SK-N-DZ (cell line): Measurements from ENCODE around the gene CYB5R3. TPM values are rescaled to one million over a fixed set of nuclear protein-coding genes. Genes with fewer than 3 reads are reported as not detected.

ENCODE experiments used
- DNase-seq: peaks from one replicate; pipeline ENCODE4 v3.0.0-alpha.2; 2015; ENCODE audit warnings: low spot score
- polyA plus RNA-seq, 2 experiments: library from polyadenylated mRNA; depleted of rRNA; stranded (reverse); fragments of >200 nt; gene quantifications; 2 replicates each; pipeline ENCODE4 v1.2.3, GENCODE V29; 2014

Gene CYB5R3
- polyA plus RNA-seq (2014; cell fraction: cytosol; rRNA removed), result 55.6 and 62.0 TPM in 2 replicates
- 24.7 and 29.8 TPM in 2 replicates for polyA plus RNA-seq (2014; cell fraction: nucleus; rRNA removed)

DNA sequence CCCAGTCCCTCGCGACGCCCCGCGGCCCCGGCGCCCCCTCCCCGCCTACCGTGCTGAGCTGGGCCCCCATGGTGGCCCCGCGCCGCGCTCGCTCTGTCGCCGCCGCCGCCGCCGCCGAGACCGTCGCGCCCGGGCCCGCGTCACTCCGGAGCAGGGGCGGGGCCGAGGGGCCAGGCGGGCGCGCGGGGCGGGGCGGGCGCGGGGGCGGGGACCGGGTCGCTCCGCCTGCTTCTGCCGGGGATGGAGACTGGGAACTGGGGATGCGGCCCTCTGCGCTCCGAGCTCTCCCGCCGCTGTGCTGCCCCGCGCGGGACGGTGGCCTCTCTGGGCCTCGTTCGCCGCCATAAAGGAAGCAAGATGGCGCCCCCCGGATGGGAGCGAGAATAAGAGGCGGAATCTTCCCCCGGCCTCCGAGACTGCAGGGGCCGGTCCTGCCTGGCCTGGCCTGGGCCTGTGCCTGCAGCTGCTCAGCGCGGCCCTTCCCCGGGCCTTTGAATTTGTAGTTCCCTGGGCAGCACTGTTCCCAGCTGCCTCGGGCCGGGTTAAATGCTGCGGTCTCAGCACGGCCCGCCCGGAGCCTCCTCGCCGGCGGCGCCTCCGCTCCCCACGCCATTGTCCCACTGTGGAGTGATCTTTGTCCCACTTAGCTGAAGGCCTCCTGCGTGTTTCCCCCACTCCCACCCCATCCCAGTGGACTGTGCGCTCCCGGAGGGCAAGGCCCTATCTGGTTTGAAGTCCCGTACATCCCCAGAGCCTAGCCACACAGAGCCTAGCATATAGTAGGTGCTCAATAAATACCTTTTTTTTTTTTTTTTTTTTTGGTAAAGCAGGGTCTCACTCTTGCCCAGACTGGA, at the start of gene CYB5R3:
TSS of gene CYB5R3 (minus strand) at position 147 of the 854 bp plus-strand sequence. CDS start at position 70, 77 bp downstream.
- peak; percentile 84 for DNase-seq

DNA sequence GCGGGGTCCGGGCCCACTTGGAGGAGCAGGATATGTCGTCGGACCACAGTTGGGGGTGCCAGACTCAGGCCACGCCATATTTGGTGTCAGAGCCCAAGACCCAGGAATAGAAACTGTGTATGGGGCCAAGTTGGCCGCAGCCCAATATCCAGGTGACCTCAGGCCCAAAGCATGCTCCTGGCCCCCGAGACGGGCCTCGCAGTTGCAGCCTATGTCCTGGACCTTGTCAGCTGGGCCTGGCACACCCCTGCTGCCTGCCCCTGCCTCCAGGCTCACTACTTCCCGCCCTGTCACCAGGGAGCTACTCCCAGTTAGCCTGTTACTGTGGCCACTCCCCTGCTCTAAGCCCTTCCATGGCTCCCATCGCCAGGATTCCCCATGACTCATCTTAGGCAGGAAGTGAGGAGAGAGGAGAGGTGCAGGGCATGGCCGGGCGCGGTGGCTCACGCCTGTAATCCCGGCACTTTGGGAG, 48.4 kb upstream of the CYB5R3 start:
- no peak for DNase-seq

DNA sequence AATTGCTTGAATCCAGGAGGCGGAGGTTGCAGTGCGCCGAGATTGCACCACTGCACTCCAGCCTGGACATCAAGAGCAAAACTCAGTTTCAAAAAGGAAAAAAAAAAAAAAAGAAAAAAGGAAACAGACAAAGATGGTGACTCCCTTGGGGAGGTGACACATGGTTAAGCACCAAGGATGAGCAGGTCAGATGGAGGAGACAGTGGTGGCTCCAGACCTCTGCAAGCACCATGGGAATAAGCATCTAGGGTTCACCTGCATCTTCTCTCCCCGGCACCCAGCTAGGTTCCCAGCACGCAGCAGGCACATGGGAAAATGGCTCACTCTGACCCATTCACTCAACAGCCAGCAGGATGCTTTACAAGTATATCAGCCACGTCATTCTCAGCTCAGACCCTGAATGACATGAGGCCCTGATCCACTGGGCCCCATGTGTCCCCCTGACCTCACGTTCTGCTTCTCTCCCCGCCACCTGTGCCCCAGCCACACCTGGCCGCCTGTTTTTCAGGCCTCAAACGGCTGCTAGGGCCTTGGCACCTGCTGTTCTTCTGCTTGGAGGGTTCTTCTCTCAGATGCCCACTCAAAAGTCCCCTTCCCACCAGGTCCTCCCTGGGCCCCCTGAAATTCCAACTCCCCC, 47.3 kb upstream of the CYB5R3 start:
- no peak for DNase-seq

DNA sequence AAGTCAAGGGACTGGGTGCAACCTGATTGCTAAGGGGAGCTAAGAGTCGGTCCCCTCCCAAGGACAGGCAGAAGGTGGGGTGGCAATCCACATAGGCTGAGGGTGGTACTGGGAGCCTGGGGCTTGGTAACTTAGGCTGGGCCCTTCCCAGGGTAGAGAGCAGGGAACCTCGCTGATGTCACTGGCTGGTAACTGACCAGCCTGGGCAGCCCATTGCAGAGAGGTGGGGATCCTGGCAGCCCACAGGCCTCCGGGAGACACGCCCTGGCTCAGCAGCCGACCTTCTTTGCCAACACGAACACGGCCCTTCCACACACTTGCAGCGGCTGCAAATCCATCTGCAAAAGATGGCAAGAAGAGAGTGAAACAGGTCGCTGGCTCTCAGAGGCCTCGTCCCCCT, 46.1 kb upstream of the CYB5R3 start:
- DNase-seq, result no peak

DNA sequence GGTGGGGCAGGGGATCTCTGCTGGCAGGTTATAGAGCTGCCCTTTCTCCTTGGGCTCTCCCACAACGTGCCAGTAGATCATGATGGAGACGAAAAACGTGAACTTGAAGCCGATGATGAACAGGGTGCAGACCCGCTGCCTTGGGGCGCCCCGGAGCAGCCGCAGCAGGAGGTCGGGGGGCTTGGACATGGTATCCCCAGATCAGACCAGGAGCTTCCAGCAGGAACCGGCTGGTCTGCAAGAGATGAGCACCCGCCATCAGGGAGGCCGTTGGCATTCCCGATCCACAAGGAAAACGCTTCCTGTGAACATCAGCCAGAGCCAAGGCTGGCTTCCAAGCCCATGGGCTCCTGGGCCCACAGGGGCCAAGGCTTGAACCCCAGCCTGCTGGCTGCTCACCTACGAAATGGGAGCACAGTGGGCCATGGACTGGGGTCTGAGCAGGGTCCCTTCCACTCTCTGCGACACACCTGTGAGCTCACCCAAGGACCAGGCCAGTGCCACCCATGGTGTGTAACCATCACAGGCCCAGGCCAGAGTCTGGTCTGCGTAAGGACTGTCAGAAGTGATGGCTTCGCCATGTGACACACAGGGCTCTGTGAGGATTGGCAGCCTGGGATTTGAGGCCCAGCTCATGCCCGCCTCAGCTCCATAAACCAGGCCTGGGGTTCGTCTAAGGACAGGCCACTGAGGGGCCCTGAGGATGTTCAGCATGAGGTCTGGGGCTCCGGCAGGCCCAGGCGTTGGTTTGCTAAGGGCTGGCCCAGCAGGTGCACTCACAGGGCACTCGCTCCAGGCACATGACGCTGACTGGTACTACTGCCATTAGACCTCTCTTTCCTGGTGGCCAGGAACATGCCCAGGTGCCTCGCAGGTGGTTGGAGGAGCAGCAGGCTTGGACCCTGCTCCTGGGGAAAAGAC, 44.8 kb upstream of the CYB5R3 start:
- no peak for DNase-seq

DNA sequence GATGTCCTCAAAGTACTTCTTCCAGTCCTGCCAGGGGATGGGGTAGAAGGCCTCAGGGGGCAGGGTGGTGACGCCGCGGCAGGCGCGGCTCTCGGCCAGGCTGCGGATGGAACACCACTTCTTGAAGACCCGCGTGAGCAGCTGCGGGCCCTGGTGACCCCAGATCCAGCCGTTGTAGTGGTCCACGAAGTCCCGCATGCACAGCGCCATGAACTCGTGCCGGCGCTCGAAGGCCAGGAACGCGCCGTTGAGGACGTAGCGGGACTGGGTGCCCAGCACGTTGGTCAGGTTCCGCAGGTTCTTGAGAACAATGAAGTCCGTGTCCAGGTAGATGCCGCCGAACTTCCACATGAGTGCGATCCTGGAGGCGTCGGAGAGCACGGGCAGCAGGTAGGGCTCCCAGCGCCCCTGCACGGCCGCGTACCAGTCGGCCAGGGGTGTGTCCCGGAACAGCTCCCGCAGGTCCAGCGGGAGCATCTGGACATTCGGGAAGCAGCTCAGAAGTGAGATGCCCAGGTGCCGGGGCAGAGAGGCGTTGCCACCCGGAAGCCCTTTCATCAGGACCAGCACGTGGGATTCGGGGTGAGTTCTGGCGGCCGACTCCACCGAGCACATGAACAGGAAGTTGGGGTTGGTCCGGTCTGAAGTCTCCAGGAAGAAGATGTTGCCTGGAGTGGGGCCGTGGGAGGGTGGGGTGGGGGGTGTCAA, 44.0 kb upstream of the CYB5R3 start:
- no peak for DNase-seq

DNA sequence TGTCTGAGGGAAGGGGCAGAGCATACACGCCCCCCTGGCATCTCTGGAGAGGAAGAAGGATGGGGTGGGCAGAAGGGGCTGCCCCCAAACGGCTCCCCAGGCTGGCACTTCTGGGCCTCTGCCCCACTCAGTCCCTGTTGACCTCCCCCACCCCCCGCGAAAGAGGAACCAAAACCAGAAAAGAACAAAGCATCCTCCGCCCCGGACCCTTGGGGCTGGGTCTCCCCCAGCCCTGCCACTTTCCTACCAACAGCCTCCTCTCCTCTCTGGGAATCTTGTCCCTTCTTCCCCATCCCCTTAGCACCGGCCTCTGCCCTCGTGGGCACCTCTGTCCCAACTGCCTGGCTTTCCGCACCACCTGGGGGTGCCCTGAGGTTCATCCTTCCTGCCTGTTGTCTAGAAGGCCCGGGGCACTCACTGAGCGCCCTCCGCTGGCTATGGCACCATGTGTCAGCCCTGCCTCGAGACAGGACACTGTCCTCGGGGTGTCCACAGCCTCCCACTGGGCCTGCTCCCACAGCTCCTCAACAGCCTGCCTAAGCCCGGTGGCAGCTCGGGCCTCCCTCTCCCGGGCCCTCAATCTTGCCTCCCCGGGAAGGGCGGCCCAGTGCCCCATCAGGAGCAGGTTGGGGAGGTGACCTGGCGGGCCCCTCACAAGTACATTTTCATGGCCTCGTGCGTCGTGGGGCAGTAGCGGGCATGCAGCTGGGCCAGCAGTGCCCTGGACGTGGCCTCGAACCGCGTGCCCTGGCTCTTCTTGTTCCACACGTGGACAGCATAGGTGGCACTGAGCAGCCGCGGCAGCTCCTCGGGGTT, 43.3 kb upstream of the CYB5R3 start:
- no peak for DNase-seq

DNA sequence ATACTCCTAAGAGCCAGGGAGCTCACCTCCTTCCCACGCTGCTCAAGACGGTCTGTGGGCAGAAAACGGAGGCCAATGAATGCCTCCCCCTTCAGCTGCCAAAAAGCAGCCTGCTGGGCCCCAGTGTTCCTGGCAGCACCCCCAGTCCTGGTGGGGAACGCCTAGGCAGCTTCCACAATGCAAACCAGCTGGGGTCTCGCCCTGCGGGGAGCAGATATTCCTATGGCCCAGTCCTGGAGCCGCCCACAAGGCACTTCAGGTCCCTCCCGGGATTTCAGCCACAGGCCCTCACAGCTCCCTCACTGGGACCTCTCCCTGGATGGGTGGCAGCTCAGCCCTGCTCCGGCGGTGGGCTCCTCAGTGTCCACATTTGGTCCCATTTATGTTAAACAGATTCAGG, 42.2 kb upstream of the CYB5R3 start:
- no peak for DNase-seq

DNA sequence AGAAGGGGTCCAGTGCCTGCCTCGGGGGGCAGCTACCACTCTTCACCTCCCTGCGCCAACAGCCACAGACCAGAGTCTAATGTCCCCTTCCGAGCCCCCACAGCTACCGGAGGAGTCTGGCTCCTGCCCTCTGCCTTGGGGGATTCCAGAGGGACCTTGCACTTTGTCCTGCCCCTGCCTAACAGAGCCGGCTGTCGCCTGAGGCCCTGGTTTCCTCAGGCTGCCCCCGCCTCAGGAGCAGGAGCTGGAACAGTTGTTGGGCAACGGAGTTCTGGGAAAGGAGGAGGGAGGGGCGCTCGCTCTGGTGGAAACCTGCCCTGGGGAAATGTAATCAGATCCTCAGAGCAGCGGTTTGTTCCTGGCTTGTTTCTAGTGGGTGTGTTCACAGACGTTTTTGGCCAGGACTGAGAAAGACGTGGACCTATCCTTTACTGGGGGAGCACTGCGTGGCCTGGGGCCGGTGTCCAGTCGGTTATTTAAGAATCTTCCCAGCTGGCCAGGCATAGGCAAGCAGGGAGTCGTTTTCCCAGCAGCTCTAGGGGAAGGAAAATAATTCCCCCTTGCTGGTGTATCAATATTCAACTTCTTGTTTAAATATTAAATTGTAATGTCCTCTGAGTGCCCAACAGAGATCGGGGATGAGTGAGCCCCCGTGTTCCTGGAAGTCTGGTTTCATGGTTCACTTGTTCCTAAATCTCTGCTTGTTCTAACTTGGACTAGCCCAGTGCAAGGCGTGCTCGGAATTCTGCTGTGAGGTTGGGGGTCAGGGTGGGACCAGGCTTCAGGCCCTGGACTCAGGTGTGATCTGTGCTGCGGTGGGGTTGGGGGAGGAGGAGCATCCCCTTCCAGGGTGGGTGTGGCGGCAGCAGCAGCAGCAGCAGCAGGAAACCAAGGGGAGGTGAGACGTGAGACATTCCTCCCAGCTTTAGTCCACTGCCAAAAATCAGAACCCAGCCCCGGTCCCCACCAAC, 39.3 kb upstream of the CYB5R3 start:
- DNase-seq, result peak; percentile 79

DNA sequence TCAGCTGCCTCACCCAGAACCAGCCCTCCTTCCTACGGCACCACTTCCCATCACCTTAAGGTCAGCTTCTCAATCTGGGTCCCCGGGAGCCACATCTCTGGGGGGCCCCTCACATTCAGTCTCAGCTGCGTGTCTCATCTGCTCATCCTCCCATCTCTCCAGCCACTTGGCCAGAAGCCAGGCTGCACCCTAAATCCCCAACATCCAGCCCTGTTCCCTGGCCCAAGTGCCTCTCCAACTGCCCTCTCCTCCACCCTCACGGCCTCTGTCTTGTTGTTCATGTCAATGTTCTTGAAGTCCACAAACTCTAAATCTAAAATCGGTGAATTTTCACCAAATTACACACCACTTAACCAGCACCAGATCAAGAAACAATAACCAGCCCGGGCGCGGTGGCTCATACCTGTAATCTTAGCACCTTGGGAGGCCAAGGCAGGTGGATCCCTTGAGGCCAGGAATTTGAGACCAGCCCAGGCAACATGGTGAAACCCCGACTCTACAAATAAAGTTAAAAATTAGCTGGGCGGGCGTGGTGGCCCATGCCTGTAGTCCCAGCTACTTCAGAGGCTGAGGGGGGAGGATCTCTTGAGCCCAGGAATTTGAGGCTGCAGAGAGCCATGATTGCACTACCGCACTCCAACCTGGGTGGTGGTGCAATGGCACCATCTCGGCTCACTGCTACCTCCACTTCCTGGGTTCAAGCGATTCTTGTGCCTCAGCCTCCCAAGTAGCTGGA, 37.7 kb upstream of the CYB5R3 start:
- DNase-seq, result no peak

DNA sequence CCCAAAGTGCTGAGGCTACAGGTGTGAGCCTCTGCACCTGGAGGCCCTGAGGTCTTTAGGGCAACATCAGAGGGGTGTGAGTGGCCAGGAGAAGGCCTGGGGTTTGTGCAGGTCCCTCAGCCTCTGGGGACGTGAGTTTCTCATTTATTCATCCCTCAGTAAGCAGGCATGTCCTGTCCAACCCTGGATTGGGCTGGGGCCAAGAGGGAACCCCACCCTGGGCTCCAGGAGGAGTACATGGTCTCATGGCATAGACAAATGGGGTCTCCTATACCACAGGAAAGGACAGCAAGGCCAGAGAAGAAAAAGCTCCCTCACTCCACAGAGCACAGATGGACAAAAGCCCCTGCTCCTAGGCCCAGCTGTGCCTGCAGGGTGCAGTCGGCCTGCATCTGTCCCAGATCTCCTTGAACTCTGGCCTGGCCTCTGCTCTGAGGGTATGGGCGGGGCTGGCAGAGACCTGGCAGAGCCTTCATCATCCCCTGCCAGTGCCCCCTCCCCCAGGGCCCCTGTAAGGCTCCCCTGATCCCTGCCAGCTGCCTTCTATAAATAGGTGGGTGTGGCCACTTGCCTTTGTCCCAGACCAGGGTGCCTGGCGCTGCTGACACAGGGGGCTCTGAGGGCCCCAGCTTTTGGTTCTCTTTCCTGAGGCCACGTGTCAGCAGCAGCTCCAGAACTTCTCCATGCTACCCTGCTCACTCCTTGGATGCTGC, 36.9 kb upstream of the CYB5R3 start:
- DNase-seq, result no peak

DNA sequence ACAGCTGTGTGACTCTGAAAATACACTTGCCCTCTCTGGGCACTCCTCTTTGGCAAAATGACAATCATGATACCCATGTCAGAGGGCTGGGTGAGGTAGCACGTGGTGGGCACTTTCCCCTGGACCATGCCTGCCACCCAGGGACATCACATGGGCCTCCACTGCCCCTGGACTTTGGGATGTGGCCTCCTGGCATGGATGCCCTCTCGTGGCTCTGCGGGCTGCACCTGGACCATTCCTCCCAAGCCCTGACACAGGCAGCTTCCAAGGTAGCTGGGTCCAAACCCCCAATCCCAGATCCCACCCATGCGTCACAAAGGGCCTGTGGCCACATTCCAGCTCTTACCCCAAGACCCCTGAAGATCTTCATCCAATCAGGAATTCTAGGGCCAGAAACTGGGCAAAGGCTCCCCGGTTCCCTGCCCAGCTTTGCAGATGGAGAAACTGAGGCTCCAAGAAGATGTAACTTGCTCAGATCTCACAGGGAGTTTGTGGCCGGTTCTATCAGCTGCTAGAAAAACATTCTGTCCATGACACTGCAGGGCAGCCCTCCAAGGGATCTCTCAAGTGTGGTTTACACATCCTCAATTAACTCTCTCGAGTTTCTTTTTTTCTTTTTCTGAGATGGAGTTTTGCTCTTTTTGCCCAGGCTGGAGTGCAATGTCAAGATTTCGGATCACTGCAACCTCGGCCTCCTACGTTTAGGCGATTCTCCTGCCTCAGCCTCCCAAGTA, 35.4 kb upstream of the CYB5R3 start:
- DNase-seq, result no peak

DNA sequence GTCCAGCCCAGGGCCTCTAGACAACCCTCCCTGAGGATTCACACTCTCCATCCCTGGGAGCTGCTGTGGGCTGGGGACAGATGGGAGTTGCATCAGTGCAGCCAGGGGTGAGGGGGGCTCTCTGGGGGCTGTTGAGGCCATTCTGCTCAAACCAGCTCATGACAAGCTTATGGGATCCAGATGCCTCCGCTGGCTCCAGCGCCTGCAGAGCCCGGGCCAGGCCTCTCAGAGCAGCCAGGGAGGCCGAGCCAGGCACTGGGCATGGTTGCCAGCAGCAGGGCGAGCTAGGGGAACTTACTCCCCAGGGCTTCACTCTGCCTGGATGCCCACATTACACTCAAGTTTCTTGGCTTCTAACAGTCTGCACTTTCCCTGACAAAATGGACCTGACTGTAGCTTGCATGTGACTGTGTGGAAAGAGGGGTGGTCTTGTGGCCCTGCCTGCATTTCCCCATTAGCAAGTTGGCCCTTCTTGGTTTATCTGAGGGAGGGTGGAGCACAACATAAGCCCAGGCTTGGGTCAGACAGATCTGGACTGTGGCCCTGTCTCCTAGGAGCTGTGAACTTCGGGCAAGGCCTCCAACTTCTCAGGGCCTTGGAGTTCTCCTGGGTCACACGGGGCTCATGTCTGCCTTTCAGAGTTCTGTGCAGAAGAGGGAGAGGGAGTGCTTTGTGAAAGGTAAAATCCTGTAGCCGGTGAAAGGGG, 34.5 kb upstream of the CYB5R3 start:
- no peak for DNase-seq

DNA sequence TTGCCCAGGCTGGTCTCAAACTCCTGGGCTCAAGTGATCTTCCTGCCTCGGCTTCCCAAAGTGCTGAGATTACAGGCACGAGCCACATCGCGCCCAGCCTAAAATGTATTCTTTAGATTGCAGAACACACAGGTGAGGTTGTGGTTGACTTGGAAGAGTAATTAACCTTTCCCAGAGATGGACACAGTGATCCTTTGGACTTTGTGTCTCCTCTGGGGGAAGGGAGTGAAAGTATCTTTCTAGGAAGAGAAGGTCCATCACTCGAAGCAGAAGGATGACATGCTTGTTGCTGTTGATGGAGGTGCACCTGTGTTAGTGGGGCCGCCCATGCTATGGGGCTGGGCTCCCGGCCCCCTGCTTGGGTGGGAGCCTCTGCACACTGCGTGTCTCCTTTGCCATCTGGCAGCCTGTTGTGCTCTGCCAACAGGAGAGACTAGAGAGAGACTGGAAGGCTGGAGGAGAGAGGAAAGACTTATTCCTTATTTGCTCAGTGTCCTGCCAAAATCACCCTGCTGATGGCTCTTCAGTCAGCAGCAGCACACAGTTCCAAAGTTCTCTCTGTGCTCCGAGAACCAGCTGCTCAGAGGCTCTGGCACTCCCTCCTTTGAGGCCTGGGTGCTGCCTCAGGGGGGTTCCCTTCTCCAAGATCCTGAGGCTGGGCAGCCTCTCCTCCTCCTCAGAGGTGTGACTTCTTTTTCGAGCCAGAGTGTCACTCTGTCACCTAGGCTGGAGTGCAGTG, 33.1 kb upstream of the CYB5R3 start:
- DNase-seq, result no peak

DNA sequence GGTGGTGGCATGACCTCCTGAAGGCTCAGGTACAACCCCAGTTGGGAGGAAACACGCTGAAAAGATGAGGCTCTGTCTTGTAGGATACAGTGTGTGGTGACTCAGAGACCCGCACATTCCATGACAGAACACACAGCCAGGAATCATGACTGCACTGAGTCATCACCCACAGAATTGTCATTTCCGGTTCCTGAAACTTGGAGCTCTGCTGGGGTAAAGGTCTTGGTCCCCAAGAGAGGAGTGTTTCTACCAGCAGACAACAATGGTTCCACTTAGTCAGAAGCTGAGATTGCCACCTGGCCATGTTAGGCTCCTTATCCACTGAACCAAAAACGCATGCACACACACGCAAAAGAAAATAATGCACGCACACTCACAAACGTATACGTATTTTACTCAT, 31.5 kb upstream of the CYB5R3 start:
- DNase-seq, result no peak

DNA sequence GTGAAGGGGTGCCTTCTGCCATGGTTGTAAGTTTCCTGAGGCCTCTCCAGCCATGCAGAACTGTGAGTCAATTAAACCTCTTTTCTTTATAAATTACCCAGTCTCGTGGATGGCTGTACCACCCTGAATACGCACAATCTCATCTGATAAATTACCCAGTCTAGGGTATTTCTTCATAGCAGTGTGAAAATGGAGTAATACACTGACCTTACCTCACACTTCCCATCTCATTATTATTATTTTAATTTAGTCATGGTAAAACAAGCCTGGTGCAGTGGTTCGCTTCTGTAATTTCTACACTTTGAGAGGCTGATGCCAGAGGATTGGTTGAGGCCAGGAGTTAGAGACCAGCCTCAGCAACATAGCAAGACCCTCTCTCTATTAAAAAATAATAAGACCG, 30.5 kb upstream of the CYB5R3 start:
- no peak for DNase-seq
